PFSK-1 (cell line): ENCODE results near the gene CES2.

Experiments used
- FOXP2 ChIP-seq: optimal IDR thresholded peaks from 2 replicates; pipeline ENCODE3; 2011; ENCODE audit warnings: borderline replicate concordance, control low read depth, inconsistent platforms; ENCODE audit not compliant: insufficient read depth; ENCODE audit errors: extremely low read length, extremely low read depth
- POLR2AphosphoS5 ChIP-seq: IDR thresholded peaks from 2 replicates; pipeline ENCODE4 v1.6.1; 2012; ENCODE audit warnings: low read depth, mild to moderate bottlenecking, control low read depth, low read length, moderate library complexity
- REST ChIP-seq, 2 experiments: IDR thresholded peaks; 2 replicates each; pipeline versions ENCODE4 v1.6.1 to v1.8.0; 2011 to 2012; ENCODE audit warnings: low read depth in 2 of 2, low read length in 2 of 2, control low read depth in 1 of 2, inconsistent platforms in 1 of 2, mild to moderate bottlenecking in 1 of 2, moderate library complexity in 1 of 2; ENCODE audit not compliant: insufficient read depth in 1 of 2
- SIN3A ChIP-seq: IDR thresholded peaks from 2 replicates; pipeline ENCODE4 v1.6.1; 2012; ENCODE audit warnings: mild to moderate bottlenecking, low read length, moderate library complexity, borderline replicate concordance; ENCODE audit not compliant: insufficient read depth
- TAF1 ChIP-seq: IDR thresholded peaks from 2 replicates; pipeline ENCODE4 v1.6.1; 2012; ENCODE audit warnings: low read length, control low read depth, borderline replicate concordance; ENCODE audit not compliant: insufficient read depth

- TF ChIP-seq TAF1 (no peak), REST (IDR thresholded peaks at IDR 0.05; ENCODE audit: insufficient read depth in 1 of 2, low read depth in 2 of 2, low read length in 2 of 2) (no peak), POLR2AphosphoS5 (no peak), SIN3A (no peak), FOXP2 (no peak)
Measured at GRCh38 chr16:66895689-66895979, 39.7 kb upstream of the CES2 start.
